GM21619 (cell line): ENCODE data around the gene NDUFA12.
A peak's percentile ranks its signal among the peaks of the same experiment; 100 is the strongest.

Experiments
- ATAC-seq: cut with Tn5 transposase; IDR thresholded peaks from one replicate; pipeline ENCODE4 v1.9.1; 2021; ENCODE audit not compliant: unreplicated experiment

NDUFA12 gene

DNA sequence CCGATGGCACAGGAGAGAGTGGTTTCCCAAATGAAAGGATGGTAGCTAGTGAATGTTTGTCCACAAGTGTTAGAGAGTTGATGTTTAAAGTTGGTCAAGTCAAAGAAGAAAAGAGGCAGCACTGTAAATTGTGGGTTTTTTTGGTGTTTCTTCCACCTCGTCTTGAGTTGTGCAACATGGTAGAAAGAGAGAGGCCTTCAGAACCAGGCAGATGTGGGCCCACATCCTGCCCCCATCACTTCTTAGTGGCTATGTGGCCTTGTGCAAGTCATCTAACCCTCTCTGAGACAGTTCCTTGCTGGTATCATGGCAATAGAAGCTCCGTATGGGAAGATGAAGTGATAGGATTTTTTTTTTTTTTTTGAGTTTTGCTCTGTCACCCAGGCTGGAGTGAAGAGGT is 60.8 kb downstream of the NDUFA12 start:
- ATAC-seq = no peak

DNA sequence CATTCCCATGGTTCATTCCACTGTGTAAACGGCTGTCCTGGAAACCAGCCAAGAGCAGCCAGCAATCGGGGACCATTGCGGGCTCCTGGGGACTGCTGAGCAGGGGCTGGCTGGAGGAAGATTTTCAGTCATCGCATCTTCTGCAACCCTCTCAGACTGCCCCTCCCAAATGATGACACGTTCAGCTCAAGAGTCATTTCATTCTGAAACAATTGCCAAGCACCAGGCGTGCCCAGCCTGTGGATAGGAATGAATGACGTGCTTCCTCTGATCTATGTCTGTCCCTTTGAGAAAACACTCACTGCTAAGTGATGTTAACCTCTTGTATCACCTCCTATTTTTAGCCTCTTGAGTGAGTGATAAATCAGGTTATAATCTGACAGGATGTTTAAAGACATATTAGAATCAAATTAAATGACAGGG is 62.0 kb downstream of the NDUFA12 start:
- ATAC-seq = peak; percentile 45

DNA sequence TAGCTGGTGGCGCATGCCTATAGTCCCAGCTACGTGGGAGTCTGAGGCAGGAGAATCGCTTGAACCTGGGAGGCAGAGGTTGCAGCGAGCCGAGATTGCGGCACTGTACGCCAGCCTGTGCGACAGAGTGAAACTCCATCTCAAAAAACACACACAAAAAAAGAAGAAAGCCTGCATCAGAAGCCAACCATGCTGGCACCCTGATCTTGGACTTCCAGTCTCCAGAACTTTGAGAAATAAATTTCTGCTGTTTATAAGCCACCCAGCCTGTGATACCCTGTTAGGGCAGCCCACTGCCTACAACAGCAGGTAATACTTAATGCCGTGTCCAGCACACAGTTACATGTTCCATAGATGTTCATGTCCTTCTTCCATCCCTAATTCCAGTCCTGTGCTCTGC is 62.7 kb downstream of the NDUFA12 start:
- ATAC-seq = no peak

DNA sequence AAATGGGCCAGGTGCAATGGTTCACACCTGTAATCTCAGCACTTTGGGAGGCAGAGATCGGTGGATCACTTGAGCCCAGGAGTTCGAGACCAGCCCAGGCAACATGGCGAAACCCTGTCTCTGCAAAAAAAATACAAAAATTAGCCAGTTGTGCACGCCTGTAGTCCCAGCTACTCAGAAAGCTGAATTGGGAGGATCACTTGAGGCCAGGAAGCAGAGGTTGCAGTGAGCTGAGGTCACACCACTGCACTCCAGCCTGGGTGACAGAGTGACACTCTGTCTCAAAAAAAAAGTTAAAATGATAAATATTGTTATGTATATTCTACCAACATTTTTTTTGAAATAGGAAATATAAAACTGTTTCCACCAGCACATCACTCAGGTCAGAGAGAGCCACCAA is 64.9 kb downstream of the NDUFA12 start:
- no peak for ATAC-seq

DNA sequence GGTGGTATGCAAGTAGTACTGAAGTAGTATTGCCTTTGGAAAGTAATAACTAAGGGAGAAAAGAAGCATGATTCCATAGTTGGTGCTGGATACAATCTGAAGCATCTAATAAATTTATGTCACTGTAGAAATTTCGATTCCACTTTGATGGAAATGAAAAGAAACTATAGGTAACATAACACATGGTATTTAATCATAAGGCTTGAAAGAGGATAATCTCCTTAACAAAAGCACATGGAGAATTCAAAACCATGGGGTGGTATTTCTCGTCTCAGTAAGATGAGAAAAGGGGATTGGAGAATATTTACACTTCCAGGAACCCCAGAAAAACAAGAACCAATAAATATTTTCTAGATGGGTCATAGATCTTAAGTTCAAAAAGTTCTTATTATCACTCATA is 72.7 kb downstream of the NDUFA12 start:
- ATAC-seq = no peak

DNA sequence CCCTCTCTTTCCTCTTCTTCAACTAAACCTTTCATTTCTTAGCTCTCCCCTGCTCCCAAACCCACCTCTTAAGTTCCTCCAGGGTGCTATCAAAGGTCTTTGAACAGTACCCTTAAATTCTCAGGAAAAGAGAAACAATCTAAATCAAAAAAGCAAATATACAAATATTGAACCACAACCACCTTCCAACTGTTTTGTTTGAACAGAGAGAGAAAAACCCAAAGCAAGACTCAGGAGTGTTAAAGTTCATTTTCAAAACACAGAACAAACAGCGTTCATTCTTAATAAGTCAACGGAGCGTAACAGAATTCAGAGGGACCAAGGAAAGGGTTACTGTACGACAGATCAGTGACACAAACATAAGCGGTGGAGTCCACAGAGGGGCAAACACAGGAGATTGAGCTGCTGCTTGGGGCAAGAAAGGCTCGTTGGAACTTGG is 73.3 kb downstream of the NDUFA12 start:
- no peak for ATAC-seq

DNA sequence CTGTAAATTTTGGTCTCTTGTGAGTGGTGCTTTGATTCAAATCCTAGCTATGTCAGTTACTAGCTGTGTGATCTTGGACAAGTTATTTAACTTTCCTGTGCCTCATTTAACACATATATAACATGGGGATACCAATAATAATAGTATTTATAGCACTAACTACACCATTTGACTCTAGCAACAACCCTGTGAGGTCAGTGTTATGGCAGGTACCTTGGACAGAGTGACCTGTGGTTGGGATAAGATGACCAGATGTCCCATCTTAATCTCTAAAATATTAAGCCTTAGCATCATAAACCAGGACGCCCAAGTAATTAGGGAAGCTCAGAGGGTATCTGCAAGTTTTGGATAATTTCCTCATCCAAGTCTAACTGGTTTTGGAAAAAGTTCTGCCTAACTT is 73.7 kb downstream of the NDUFA12 start:
- ATAC-seq = no peak

DNA sequence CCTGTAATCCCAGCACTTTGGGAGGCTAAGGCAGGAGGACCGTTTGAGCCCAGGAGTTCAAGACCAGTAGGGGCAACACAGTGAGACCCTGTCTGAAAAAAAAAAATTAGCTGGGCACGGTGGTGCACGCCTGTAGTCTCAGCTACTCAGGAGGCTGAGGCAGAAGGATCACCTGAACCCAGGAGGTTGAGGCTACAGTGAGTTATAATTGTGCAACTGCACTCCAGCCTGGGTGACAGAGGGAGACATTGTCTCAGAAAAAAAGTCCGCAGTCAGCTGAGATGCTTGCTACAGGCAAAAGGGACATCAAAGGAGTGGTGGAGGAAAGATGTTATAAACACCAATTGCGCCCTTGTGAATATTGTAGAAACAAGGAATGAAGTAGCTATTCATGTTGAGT is 77.8 kb downstream of the NDUFA12 start:
- no peak for ATAC-seq

DNA sequence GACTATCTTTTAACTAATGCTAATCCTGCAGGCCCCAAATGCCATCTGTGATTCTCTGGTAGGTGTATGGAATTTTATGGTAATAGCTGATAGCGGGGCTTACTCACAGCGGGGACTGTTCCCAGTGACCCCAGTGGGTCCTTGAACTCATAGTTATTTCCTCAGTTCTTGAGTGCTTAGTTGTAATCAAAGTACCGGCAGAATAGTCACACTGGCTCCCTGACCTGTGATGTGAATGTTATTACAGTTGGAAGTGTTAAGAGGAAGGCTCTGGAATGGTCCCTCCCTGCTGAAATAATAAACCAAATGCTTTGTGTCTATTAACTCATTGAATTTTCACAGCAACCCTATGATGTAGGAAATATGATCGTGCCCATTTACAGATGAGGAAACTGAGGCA is 78.3 kb downstream of the NDUFA12 start:
- no peak for ATAC-seq

DNA sequence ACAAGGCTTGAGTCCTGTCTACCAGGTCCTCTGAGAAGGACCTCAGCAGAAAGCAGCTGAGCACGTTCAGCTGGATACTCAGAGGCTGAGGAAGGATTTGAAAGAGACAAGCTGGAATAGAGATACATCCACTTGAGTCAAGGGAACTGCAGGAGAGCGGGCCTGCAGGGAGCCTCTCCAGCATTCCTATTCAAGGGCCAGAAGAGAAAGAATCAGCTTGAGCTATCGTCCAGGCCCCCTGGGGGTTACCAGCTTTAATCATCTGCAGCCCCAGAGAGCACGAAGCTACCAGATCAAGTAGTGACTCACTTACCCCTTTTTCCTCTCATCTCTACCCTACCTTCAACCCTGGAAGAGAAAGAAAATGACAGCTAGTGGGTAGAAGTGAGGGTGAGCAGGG is 80.9 kb downstream of the NDUFA12 start:
- no peak for ATAC-seq
